HTERT RPE-1 (cell line): ENCODE data around the gene JAML.

Experiments used
- in situ Hi-C: fragments of 300-500 bp; cut with MboI; formaldehyde crosslinking; loops from 4 replicates; pipeline ENCODE4 v1.14.3; 2020; ENCODE audit warnings: low sequenced_read_pairs

Gene JAML

DNA sequence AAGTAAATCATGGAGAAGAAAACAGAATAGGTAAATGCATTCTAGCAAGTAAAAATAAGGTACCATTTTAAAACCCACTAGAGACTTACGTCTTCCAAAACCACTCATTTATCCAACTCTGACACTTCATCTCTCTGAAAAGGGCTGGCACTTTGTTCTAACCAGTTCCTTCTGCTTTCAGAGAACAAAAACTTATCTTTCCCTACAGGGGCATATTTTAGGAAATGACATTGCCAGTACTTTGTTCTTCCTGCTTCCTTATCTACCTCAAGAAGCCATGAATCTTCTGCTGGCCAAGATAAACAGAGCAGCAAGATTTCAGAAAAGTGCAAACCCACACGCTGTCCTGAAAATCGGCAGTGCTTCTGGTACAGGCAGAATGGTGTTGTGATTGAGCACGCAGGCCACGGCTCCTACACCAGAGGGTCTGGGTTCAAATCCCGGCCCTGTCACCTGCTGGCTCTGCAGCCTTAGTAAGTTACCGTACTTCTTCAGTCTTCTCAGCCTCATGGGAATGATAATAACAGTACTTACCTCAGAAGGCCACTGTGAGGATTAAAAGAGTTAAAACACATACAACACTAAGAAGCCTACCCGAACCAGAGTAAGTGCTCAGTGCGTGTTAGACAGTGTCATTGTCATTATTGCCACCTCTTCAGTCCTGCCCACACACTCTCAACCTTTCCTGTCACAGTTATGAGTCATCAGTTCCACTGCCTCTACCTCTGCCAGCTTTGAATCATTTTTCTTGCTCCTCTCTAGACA is 16.4 kb upstream of the JAML start:
- in situ Hi-C loops = no loop called here

DNA sequence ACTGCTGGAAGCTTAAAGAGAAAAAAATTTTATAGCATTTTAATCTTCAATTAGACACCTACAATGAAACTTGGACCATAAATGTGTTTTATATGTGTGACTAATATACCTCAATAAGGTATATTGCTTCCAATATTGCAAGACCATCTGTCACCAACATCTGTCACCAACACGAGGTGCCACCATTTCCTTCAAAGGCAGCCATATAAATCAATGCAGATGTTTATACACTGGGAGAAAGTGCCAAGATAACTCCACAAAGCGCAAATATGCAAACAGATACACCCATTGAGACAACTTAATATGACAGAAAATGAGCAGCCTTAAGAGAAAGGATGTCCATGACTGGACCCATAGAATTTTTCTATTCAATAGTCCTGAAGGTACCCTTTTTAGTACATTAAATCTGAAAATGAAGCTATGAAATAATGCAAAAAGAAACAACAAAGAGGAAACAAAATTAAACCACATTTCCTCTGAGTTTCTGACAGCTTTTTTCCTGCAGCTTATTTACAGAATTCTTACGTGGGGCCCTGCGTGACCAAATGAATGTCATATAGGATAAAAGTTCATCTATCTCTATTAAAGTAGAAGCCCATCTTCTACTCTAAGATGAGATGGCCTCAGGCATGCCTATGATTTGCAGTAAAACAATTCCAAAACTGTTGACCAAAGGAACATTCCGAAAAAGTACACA is 14.8 kb upstream of the JAML start:
- in situ Hi-C loops = no loop called here

DNA sequence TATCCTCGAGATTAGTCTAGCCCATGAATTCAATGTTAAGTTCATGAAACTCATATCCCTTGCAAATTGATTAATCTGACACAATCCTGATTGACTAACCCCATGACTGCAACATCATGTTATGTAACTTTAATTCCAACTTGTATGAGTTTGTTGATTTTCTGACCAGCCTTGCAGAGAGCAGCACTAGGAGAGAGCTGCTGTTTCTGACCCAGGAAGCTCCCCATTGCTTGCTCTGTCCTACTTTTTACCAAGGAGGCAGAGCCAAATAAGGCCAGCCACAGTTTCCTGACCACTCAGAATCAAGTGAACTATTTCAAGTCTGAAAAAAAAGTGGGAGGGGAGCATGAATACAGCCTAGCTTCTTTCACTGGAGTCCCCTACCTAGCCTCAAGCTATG is 14.1 kb upstream of the JAML start:
- in situ Hi-C loops = no loop called here

DNA sequence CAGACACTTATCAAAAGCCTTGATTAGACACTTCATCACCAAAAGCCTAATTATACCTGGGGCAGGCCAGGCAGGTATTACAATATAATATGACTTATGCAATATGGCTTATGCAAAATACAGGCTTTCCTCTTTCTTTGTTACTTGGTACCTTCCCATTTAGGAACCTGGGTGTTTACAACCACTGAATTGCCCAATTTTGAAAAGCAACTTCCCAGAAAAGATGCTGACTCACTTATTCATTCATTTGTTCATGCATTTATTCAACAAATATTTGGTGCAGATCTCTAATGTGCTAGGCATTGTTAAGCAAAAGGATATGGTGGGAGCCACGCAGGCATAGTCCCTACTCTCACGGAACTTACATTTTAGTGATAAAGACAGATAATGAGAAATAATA is 13.6 kb upstream of the JAML start:
- in situ Hi-C loops = no loop called here

DNA sequence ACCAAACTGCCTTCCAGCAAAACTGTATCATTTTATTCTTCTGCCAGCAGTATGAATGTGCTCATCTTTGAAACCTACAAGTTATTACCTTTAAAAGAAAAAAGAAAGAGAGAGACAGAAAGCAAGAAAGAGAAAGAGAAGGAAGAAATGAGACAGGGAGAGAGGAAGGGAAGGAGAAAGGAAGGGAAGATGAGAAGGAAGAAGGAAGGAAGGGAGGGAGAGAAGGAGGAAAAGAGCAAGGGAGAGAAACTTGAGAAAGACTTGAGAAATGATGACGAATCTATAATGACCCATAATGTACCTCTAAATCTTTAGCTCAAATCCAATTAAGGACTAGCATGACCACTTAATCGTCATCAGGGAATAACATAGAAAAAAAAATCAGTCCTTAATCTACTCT is 11.4 kb upstream of the JAML start:
- in situ Hi-C loops = no loop called here

DNA sequence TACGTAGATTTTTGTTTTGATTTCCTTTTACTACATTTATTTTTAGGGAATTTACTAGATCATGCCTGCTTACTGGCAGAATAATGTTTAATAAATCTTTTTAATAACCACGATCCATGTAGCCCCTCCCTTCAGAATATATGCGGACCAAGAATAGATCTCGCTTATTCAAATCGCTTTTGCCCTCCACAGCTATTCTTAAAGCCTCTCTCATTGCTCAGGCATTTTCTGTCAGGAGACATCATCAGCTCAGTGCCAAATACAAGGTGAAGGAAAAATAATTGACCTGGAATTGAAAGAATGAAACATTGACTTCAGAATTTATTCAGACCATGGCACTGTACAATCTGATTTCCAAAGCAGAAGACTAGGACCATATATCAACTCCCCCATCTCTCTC is 10.0 kb upstream of the JAML start:
- in situ Hi-C loops = no loop called here

DNA sequence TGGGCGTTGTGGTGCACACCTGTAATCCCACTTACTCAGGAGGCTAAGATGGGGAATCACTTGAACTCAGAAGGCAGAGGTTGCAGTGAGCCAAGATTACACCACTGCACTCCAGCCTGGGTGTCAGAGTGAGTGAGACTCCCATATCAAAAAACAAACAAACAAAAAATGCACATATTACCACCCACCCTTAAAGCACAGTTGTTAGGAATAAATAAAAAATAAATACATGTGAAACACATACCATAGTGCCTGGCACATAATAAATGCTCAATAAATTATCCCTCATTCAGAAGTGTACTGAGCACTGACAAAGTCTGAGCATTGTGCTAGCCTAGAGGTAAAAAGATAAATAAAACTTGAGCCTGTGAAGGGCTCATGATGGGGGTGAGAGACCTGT is 9.0 kb upstream of the JAML start:
- in situ Hi-C loops = no loop called here

DNA sequence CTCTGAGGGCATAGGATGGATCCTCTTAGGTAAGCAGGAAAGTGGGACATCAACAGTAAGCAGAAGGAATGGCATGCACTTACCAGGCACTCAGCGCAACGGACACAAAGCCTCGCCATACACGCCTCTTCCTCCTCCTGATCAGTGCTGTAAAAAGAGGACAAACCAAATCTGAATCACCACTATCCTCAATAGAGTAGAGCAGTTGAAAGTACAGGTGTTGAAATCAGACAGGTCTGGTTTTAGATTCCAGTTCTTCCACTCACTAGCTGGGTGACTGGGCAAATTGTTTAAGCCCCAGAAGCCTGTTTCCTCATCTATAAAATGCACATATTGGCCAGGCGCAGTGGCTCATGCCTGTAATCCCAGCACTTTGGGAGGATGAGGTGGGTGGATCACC is 8.6 kb upstream of the JAML start:
- in situ Hi-C loops = no loop called here

DNA sequence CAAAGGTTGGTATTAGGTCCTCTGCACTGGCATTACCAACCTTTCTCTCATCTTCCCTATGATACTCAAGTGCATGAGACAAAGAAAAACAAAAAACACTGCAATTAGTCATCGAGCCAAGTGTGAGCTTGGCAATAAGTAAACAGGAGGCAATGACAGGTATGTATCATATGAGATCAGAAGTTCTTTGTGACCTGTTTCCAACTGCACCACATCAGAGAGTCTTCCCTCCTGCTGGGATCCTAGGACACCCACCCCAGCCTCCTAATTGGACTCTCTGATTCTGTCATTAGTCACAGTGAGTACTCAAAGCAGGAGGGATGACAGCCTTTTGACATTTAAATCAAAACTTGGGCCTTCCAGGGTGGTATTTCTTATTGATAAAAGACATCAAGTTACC is 7.8 kb upstream of the JAML start:
- in situ Hi-C loops = no loop called here

DNA sequence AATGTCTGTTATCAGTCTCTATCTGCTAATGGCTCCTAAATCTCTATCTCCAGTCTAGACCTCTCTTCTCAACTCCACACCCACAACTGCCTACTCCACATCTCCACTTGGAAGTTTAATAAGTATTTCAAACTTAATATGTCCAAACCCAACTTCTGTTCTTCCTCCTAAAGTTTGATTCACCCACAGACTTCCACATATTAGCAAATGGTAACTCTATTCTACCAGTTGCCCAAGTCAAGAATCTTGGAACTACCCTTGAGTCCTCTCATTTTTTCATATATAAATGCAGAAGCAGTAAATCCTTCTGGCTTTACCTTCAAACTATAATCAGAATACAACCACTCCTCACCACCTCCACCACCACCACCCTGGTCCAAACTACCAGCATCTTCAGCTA is 6.7 kb upstream of the JAML start:
- in situ Hi-C loops = no loop called here

DNA sequence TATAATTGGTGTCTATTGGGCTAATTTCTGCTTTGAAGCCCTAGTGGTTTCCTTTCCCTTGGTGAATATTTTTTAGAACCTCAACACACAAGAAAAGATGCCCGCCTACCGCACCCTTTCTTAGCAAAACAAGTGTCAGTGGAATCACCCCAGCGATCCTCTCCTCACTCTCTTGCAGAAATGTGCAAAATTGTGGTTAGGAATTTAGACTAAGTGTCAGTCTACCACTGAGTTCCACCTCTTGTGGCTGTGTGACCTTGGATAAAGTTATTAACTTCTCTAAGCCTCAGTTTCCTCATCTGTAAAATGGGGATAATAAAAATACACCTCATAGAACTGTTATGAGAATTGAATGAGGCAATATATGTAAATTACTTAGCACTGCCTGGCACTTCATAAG is 5.3 kb upstream of the JAML start:
- in situ Hi-C loops = no loop called here

DNA sequence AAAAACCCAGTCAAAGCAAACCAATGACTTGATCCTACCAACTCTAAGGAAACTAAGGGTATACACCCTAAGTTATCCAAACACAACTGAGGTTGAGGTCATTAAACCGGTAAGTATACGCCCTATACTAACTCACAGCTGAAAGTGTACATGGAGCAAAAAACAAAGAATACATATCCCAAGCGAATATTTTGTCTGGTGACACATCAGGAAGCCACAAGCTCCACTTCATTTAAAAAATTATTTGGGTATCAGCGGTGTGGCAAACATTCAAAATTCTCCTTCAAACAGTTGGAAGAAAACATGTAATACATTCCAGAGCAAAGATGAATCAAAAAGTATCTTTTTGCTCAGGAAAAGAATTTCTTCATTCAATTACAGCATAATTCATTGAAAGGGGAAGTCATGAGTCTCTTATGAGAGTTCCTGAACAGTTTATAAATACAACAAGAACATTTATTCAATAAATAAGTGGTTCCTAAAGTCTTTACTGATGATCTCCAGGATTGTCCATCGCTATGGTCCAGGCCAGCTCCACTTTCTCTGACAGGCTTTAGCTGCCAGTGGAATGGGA is 4.5 kb upstream of the JAML start:
- in situ Hi-C loops = no loop called here

DNA sequence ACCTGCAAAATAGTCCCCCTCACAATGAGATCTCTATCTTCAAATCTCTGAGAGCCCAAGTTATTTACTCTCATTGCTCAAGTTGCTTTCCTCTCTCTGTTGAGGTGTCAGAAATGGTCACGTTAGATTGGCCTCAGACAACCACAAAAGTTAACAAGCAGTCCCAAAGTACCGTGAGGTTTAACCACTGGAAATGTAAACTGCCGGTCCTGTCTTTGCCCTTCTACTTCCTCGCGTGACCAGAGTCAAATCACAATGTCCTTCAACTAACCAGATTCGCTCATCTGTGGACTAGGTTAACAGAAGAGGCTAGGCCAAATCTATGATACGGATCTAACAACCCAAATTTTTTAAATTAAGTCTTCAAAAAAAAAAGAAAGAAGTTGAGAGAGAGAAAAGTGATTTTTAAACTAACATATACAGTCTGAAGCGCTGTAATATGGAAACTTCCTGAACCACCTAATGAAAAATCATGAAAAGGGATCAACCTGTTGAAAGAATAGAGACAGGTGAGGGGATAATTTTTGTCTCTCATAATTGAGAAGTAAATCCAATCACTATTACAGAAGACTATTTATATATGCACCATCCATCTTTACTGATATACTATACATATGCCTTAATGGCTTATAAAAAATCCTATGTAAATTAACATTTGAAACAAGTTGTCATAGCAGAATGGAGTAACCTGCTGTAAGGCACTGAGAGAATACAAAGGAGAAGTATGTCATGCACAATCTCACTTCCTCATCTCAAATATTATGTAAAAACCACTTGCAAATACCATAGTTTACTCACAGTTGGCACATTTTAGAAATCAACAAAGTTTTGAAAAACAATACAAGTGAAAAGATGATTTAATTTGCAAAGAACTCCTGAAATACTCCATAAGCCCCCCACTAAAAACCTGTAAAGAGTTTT is 3.3 kb upstream of the JAML start:
- in situ Hi-C loops = no loop called here

DNA sequence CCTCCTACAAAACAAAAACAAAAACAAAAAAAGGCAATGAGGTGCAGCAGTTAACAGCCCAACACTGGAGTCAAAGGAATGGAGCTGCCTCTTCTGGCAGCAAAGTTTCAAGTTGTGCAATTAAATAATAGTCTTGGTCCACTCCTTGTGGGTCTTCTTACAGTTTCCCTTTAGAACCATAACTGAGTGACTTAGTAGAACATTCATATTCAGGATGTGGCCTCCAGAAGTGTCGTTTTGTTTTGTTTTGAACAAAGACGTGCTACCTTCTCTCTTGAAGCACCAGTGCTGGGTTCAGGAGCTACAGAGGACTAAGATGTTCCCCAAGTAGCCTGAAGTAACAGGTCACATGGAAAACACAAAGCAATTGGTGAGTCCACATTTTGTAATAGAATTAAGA is 2.0 kb upstream of the JAML start:
- in situ Hi-C loops = no loop called here

DNA sequence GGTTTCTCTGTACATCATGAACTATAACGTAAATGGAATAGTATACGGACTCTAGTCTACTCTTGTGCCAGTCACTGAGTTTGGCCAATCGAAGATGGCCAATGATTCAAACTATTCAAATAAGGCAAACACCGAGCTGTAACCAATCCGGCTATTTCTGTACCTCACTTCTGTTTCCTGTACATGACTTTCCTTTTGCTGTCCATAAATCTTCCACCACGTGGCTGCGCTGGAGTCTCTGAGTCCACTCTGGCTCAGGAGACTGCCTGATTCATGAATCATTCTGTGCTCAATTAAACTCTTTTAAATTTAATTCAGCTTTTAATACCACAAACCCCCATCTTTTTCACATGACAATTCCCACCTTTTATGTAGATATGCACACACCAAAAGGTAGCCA is 1.5 kb upstream of the JAML start:
- in situ Hi-C loops = no loop called here

DNA sequence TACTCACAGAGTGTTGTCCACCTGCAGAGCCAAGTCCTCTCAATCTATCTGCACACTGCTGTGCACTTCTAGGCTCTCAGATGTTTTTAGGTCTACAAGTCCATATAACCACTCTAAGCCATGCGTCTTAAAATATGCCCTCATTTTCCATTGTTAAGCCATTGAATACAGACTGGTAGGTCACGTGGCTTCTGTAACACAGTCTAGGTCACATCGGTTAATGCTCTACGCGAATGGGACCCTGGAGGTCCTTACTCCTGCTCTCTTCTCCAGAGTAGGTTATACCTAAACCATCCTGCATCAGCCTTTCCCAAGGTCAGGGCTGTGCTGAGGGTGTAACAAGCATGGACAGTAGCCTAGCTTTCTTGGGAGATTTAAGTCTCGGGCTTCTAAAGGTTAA is 819 bp downstream of the JAML start:
- in situ Hi-C loops = no loop called here

DNA sequence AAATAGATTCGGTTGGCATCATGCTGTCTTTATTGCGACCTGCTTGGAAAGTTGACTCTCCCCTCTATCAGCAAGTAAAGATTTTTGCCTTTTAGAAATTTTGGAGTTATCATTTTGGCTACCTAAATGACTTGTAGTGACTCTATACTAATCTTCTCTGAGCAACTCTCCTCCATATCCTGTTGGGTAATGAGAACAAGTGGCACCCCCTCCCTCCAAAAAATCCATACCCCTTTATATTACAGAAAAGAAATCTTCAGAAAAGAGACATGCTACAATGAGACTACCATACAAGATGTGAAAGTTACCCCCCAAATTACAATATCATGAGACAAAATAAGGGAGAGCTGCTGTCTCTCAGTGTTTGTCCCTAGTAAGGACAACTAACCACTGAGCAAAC is 1.2 kb downstream of the JAML start:
- in situ Hi-C loops = no loop called here

DNA sequence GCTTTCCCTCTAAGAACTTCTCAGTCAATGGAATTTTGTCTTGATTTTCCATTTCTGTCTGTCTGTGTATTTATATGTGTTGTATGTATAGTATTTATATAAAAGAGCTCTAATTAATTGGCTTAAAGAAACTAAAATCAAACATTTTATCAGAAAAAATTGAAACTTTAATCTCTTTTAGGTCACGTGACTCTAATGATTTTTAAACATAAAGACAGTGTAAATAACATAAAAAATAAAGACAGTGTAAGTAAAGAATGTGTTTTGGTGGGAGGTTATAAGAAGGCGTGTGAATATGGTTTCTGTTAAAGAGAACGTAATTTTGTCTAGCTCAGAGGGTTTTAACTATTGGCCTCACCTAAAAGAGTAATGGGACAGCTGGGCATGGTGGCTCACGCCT is 2.4 kb downstream of the JAML start:
- in situ Hi-C loops = no loop called here

DNA sequence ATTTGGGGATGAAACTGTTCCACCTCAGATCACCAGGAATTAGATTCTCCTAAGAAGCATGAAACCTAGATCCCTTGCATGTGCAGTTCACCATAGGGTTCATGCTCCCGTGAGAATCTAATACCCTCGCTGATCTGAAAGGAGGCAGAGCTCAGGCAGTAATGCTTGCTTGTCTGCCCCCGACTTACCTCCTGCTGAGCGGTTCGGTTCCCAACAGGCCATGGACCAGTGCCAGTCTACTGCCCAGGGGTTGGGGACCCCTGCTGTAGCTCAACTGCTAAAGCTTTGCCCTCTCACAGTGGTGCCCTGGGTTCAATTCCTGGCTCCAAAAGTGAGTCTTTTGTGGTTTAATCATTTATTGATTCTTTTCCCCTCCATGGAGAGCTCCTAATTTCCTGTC is 3.4 kb downstream of the JAML start:
- in situ Hi-C loops = no loop called here

DNA sequence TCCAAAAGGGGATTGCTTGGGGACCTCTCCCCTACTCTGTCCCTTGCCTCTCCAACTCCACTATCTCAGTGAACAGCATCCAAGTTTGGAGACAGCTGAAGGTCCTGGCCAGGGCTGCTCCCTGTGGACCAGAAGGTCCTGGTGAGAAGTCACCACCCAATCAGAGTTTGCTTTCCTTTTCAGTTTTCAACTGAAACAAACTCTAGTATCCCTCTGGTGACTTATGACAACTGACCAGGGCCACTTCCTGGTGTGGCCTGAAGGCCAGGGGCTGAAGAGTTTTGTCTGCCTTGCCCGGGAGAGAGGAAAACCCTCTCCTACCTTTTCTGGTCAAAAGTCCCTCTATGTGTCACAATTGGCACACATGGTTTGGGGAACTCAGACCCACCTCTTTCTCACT is 5.1 kb downstream of the JAML start:
- in situ Hi-C loops = no loop called here

DNA sequence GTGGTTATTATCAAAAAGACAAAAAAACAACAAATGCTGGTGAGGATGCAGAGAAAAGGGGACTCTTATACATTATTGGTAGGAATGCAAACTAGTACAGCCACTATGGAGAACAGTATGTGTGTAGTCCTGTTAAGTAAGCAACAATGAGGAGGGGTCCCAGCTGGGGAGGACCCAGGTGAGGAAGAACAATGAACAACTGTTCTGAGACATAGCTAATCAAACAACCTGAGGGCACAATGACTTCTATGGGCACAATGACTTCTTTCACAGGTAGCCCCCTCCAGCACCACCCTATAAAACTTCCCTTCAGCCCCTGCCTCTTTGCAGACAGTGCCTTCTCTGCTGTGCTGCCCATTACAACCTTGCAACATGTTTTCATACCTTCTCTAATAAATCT is 5.6 kb downstream of the JAML start:
- in situ Hi-C loops = no loop called here
